ENCODE results near the gene ILDR1.

ILDR1 gene

DNA sequence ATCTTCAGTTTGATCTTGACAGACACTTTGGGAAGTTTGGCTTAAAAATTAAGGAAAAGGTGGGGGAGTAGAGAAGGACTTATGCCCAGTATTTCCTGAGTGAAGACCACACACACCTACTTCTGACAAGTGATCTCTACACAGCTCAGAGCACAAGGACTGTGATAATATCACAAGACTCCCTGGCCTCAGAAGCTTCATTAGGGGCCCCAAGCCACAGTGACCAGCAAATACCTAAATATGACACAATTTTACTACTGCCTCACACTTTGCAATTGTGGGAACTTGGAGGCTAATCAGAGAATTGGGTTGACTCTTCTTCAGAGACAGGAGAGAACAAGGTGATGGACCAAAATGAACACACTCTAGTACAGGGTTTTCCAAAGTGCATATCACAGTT lies 2.6 kb downstream of the ILDR1 start:
- DNase-seq (ENCODE audit: low spot score), result no peak

DNA sequence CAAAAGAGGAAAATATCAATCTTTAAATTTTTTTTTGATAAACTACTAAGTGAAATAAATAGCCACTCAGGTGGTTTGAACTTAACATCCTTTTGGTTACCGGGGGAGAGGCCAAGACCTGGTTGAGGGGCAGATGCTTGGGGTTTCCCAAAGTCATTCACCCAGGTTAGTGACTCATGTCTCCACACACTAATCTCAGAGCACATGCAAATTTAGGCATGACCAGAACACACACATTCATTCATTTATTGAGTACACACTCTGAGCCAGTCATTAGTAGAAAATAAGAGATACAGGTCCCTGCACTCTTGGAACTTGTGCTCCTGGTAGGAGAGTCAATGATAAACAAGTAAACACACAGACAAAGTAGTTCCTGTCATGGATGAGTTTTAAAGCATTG lies 7.3 kb downstream of the ILDR1 start:
- DNase-seq (ENCODE audit: low spot score), result no peak

DNA sequence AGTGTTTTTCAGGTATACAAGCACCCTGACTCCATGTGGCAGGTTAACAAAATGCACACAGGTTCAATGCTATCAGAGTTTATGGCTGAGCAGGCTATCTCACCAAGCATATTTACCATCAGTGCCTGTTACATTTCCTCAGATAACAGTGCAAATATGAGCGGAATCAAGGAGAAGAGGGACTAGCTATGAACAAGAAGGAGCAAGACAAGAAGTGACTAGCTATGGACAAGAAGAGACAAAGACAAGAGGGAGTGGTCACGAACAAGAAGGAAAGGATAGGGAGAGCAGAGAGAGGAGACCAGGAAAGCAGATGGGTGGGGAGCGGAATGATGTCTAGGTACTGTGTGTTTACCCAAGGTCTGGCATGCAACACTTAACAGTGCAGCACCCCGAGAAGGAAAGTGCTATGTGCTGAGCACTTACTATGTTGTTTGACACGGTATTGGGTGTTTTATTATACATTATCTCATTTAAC lies 8.6 kb downstream of the ILDR1 start:
- no peak for DNase-seq (ENCODE audit: low spot score)

DNA sequence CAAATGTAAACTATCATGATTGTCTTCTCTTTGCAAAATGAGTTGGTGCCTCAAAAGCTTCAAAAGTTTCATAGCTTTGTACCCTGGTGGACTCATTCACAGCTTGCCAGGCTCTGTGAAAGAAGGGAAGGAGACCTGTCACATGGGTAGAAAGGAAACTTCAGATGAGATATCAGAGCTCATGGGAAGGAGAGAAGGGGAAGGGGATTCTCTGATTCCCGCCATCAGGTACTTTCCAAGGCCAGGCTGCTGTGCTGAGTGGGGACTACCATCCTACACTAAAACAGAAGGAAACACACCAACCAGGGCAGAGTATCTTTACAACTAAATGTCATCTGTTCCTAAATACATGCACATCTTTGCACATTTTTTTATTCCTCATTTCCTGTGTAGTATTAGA lies 9.2 kb downstream of the ILDR1 start:
- DNase-seq (ENCODE audit: low spot score), result no peak

DNA sequence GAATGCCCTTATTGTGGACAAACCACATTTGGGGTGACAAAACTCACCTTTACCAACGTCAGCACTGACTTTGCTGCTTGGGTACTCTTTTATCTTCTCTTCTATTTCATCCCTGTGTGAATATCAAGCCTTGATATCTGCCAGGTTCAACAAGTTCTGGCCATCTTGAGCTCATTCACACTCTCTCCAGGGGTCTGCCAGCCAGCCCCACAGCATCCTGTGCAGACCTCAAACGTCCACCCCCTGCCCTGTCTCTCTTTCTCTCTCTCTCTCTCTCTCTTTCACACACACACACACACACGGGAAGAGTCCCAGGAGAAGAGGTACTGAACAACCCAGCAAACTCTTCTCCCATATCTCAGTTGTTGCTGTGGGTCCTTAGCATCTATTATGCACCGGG lies 10.7 kb downstream of the ILDR1 start:
- DNase-seq (ENCODE audit: low spot score), result no peak

DNA sequence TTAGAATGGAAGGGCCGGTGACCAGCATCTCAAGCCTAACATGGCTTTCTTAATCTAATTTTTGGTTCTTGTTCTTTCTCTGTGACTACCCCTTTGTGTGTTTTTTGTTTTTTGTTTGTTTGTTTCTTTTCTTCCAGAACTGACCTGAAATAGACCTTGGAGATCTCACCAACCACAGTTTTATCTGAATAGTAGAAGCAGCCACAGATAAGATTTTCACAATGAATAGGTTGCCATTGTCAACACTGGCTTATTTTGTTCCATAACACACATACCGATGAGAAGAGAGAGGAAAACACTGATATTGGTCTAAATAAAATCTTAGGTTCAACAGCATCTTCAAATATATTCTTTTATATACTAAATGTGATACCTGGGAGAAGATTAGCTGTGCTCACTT lies 11.5 kb downstream of the ILDR1 start:
- no peak for DNase-seq (ENCODE audit: low spot score)

DNA sequence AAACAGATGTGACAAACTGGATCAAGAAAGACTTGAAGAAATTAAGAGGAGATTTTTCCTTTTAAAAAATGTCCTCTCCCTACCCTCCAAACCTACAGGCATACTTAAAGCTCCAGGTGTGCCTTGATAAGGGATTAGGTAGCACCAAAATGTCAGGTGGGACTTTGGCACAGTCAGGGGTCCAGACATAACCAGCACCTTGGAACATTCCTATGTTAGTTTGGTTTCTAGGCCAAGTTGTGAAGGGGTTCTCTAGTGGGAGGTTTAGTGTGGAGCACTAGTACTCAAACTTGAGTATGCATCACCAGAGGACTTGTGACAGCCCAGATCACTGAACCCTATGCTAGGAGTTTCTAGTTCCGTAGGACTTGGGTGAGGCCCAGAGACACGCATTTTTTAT lies 13.9 kb downstream of the ILDR1 start:
- DNase-seq (ENCODE audit: low spot score), result no peak

DNA sequence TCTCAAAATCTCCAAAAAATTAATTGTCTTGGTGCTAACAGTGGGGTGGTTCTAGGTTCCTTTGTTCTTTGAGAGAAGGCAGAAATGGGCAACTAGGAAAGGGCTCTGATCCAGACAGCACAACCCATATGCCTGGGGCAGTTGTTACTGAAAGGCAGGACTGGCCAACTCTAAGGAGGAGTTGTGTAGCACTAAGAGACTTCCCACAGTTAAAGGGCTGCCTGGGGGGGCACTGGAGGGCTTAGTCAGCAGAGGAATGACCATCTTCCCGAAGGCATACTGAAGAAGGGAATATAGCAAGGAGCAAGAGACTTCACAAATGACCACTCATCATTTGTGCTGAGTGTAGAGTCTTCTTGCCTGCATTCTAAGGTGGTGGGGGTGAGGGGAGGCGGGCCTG lies 15.8 kb downstream of the ILDR1 start:
- no peak for DNase-seq (ENCODE audit: low spot score)

DNA sequence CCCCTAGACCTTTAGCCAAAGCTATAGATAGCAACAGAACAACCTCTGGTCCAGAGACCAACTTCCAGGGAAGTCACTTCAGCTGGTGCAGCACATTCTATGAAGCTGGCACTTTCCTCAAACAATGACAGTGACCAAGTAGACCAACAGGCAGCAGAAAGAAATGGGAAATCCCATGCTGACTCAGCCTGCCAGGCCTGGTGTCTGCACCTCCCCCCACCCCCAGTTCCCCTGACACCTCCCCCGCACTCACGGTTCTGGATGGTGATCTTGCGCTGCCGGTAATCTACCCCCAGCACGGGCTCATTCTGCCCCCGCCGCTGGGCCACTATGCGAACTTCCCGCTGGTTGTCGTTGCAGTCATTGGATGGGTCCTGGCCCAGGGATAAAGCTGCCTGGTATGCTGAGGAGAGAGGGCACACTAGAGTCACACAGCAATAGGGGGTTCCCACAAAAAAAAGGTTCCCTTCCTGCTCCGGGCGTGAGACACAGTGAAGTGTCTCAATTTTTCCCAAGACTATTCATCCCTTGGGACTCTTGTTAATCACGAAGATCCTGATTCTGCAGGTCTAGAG lies 17.0 kb downstream of the ILDR1 start:
- DNase-seq (ENCODE audit: low spot score), result no peak

DNA sequence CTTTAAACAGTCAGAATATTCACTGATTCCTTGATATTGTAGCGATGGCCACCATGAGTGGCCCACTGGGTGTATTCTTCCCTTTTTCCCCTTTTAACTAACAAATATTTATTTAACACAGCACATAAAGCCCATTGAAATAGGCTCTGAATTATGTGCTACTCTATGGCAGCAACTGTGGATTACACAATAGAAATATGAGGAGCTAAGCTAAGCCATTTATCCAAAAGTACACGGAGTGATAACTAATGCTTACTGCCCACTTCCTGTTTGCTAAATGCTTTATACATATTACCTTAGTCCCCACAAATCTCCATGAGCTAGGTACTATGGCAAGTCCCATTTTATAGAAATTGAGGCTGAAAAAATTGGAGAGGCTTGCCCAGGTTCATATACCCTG lies 17.9 kb downstream of the ILDR1 start:
- no peak for DNase-seq (ENCODE audit: low spot score)

DNA sequence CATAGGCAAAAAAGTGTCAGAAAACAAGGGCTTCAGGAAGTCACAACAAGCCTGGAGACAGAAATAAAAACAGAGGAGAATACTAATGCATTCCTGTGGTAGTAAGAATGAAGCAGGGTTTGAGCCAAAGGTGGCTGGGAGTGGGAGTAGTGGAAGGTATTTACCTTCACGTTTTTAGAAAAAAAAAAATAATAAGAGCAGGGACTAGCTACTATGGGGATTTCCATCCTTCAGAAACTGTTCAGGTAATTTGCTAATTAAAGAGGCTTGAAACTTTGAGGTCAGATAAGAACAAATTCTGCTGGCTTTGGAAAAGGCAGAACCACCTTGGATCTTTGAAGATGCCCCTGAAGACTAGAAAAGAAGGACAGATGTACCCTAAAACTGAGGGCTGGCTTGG lies 18.4 kb downstream of the ILDR1 start:
- DNase-seq (ENCODE audit: low spot score), result no peak

DNA sequence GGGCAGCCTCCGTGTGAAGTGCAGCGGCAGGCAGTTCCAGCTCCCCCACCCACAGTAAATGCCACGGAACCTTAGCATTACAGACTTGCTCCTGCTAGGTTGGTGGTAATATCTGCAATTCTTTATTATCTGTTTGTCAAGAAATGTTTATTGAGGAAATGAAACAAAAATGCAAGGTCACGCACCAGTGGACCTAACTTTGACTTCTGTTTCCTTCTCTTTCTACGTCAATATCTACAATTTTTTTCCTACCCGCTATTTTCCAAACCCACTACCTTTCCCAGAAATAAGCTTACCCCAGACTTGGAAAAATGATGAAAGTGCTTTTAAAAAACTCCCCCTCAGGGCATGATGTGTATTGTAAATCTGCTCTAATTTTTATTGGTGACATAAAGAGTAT lies 18.9 kb downstream of the ILDR1 start:
- no peak for DNase-seq (ENCODE audit: low spot score)

DNA sequence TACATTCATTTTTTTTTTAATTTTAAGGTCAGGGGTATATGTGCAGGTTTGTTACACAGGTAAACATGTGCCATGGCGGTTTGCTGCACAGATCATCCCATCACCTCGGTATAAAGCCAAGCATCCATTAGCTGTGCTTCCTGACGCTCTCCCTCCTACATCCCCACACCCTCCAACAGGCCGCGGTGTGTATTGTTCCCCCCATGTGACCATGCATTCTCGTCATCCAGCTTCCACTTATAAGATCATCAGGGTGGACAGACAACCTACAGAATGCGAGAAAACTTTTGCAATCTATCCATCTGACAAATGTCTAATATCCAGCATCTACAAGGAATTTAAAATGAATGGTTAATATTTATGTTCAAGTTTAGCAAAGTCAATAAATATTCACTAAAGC lies 19.4 kb downstream of the ILDR1 start:
- DNase-seq (ENCODE audit: low spot score), result no peak

DNA sequence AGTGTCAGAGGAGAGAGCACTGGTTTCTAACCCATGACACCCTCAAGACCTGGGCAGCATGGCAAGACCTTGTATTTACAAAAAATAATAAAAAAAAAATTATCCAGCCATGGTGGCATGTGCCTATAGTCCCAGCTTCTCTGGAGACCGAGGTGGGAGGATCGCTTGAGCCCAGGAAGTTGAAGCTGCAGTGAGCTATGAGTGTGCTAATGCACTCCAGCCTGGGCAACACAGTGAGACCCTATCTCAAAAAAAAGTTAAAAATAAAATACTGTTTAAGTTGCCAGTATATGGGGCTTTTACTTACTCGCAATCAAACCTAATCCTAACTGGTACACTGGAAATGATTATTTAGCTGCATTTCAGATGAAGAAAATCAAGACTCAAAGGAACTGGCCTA lies 20.2 kb downstream of the ILDR1 start:
- no peak for DNase-seq (ENCODE audit: low spot score)

DNA sequence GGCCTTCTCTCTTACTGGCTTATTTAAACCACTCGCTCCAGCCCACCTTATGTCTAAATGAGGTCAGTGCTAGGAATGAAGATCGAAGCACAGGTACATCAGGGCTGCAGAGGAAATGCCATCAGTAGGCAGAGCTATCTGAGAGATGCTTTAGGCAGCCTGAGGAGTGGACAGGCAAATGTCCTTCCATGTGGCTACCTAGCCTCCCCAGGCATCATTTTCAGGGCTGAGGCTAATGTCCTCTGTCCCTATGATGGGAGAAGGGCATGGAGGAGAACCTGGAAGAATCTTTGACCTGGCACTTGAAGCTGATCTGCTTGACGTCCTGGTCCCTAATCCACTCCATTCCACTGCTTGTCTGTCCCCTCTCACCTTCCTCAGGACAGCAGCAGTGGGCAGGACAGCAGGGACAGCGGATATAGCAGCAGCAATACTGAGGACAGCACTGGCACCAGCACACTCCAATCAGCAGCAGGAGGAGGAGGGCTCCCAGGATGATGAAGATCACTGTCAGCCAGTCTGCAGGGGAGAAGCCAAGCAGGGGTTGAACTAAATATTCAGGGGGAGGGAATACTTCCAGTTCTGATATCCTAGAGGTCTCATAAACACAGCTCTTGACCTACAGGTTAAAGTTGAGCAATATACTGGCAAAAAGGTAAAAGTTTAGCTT lies 21.0 kb downstream of the ILDR1 start:
- no peak for DNase-seq (ENCODE audit: low spot score)

DNA sequence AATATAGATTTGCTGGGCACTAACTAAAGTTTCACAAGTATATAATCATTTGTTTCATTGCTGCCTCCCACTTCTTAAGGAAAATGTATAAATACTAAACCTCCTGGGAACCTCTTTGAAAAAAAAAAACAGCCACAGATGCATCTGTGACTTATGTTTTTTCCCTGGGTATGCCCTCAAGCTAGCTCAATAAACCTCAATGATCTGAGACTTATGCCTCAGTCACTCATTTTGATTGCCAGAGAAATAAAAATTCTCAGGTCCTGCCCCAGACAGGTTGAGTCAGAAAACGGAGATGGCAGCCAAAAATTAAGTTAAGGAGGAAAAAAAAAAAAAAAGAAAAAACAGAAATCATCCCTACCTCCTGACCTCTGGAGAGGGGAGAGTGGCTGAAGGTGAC lies 22.1 kb downstream of the ILDR1 start:
- no peak for DNase-seq (ENCODE audit: low spot score)

DNA sequence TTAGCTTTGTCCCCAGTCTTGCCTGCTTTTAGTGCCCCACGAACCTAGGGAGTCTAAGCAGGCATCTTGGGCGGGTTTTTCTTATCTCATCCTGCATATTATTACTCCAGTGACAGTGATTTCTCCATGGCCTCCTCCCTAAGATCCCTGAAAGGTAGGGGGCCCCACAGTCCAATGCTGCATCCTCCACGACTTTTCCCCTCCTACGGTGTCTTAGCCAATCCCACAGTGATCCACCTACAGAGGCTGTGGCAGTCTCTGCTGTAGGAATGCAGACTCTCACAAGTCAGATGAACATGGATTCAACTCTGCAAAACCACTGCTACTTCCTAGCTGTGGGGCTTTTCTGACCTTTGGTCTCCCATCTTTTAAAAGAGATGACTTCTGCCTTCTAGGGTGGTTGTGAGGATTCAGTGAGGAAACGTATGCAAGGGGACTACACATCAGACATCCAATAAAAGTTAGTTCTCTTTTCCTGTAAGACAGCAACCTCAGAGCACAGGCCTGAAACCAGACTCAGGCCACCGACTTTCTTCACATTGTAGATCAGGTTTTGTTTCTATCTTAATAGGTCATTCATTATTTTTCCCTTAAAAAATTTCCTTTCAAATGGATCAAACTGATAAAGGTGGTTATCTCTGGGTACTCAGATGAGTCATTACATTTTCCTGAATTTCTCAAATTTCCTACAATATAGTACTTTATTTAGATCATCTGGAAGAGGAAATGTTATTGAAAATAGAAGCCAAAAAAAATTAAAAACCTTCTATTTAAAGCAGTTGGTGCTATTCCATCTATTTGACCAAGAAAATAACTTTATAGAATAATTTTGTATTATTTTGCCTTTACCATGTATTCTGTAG lies 23.2 kb downstream of the ILDR1 start:
- no peak for DNase-seq (ENCODE audit: low spot score)

DNA sequence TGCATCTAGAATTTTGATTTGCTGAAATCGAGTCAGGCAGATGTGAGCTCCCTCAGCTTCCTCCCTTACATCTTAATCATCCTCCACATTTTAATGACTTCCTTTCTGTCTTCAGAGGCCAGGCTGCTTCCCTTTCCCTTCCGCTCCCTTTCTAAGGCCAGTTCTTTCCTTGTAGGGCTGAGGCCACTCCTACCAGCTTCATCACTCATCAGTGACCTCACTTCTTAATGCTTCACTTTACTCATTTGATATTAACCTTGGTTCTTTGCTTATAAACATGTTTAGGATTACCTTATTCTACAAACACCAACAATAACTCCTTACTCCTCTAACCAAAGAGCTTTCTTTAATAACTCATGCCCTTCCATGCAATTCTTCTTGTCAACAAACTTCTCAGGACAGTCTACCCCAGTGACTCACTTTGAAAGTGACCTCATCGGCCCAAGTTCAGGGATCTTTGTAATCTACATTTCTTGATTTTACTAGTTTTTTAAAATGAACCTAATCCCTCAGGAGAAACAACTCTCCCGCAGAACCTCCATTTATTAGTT lies 23.9 kb downstream of the ILDR1 start:
- peak; percentile 25 for DNase-seq (ENCODE audit: low spot score)

DNA sequence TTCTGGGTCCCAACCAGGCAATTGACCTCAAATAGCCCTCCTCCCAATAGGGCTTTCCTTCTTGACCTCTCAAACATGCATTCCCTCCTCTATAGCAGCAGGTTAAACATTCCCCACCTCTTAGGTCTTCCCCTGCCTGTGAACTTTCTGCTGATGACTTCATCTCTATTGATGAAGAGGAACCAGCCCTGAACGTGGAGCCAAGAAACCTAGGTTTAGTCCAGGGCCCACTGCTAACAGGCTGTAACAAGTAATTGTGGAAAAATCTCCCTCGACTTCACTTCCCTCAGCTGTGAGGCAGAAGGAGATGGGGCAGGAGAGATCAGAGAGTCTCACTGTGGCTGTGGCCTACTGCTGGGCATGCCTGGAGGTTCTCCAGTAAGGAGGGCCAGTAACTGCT lies 24.7 kb downstream of the ILDR1 start:
- DNase-seq (ENCODE audit: low spot score), result no peak

DNA sequence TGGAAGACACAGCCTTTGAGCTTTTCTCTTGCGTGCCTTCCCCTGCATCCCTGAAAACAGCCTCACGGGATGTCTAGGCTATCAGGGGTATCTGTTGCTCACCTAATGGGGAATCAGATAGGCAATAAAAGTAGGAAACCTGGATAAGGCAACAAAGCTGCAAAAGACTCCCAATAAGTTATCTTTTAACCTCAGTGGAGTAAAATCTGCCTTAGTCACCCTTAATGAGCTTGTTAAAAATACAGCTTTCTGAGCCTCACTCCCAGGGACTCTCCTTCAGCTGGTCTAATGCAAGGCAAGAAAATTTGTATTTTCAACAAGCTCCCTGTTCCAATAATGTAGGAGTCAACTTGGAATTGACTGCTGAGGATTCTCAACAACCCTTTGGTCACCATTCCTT lies 25.6 kb downstream of the ILDR1 start:
- no peak for DNase-seq (ENCODE audit: low spot score)

DNA sequence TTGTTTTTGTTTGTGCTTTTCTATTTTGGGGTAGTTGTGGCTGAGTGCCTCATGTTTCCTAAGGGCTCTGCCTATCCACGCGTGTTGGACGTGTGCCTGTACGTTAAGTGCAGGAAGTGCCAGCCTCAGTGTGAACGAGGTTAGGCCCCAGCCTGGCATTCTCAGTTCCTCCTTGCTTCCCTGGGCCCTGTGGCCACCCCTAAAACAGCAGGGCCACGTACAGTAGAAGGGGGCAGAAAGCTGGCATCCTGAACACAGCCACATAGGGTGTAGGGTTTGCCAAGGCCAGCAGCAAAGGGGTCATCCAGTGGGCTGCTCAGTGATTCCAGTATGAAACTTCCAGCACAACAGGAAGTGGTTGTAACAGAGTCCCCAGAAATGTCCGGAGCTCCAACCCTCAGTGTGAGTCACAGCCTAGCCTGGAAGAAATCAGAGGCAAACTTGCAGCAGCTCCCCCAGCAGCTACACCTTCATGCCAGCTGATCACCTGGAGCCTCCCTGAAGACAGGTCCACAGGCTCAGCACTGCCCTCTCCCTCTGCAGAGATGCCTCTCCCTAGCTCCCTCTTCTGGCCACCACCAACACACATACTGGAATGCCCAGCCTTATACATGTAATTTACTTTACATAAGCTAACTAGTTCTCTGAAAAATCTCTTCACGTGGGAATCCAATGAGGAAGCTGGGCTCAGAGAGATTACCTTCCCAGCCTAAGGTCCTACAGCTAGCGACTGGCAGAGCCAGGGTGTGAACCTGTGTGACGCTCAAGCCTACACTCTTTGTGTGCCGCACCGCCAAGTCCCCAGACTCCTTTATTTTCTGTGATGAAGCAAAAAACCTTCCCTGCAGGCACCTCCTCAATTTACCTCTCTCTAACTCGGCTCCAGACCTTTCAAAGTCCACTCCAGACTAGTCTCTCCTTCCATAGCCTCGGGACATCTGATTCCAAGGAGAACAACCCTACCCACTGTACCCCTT lies 26.6 kb downstream of the ILDR1 start:
- peak; percentile 54 for DNase-seq (ENCODE audit: low spot score)

DNA sequence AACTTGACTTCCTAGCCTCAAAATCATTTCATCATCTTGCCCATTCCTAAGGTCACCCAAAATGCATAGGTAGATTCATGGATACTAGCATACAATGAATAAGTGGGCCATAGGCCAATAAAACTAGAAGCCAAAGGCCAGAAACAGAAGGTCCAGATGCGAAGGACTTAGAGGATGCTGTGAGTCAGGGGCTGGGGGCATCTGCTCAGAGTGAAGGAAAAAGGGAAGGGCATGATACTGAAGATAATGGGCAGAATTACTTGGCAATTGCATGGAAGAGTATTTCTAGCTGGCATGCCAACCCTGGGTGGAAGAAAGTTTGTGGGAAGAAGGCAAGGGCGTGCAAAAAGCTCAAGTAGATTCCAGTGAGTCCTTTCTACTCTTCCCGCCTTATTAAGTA lies 27.5 kb downstream of the ILDR1 start:
- no peak for DNase-seq (ENCODE audit: low spot score)

Measured in RKO (cell line).